GM12892 (cell line): ENCODE measurements around the gene TOP2B.

Experiments
- POLR2AphosphoS5 ChIP-seq: IDR thresholded peaks from 2 replicates; pipeline ENCODE4 v1.6.1; 2011; ENCODE audit warnings: low read depth, low read length, control low read depth
- TAF1 ChIP-seq: IDR thresholded peaks from 2 replicates; pipeline ENCODE4 v1.6.1; 2011; ENCODE audit warnings: low read depth, mild to moderate bottlenecking, control low read depth, low read length, borderline replicate concordance

DNA sequence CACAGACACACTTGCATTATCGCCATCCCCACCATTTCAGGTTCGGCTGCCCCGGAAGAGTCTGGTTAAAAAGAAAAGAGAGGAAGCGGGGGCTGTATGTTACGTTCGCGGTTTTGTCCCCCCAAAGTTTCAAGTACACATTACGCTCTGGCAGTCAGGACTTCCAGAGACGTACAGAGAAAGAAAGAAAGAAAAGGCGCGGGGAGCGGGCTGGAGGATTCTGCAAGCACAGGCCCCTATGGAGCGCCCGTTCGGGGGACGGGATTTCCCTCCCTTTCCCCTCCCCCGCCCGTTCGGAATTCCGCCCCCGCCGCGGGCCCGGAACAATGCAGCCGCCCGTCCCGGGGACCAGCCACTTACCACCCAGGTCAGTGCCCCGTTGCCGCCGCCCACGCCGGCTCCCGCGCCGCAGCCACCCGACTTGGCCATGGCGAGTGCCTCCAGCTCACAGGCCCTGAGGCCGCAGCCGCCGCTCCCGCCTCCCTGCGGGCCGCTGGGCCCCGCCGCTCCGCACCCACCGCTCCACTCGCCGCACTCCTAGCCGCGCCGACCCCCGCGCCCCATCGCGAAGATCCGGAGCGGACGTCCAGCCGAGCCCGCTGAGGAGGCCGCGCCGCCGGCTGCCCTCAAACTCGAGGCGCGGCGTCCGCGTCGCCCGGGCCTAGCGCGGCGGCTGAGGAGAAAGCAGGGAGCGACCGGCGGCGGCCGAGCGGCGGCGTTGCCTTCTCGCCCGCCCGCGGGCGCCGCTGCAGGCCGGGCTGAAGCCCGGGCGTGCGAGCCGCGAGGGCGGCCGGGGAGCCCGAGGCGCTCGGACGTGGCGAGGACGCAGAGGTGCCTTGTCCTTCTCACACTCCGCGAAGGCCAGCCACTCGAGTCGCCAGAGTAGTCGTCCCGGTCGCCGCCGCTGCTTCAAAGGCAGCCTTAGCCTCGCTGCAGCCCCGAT, 567 bp downstream of the TOP2B start:
- TF ChIP-seq POLR2AphosphoS5 (0 out of 2 replicates have a peak, but pooled peaks have one; percentile 14), TAF1 (no peak)
